Activated naive CD4-positive, alpha-beta T cell (primary cell): ENCODE measurements around the gene TAOK3.
"Not testable (repeated sequence)": the region's sequence is repeated elsewhere in the genome, so short reads cannot be mapped to it uniquely, and the experiment has no call there.

Experiments used
- DNase-seq, 4 experiments: peaks; one replicate each; lab custom pipeline; 2025; lab: John Stamatoyannopoulos, UW

TAOK3 gene

GRCh38 chr12:118337194-118337838 is 35.4 kb downstream of the TAOK3 start:
- no peak for DNase-seq

- DNase-seq: no peak
Measured at GRCh38 chr12:118336123-118336522, 36.6 kb downstream of the TAOK3 start.

GRCh38 chr12:118334939-118335567 is 37.7 kb downstream of the TAOK3 start:
- DNase-seq: no peak

- DNase-seq: no peak
Measured at GRCh38 chr12:118334241-118334640, 38.5 kb downstream of the TAOK3 start.

GRCh38 chr12:118332511-118332910 is 40.2 kb downstream of the TAOK3 start:
- no peak for DNase-seq

GRCh38 chr12:118330421-118331018 is 42.2 kb downstream of the TAOK3 start:
- no peak for DNase-seq

- DNase-seq: no peak
Measured at GRCh38 chr12:118328486-118329330, 44.0 kb downstream of the TAOK3 start.

GRCh38 chr12:118327391-118327790 is 45.3 kb downstream of the TAOK3 start:
- no peak for DNase-seq

- no peak for DNase-seq
Measured at GRCh38 chr12:118326991-118327390, 45.7 kb downstream of the TAOK3 start.

- DNase-seq: no peak
Measured at GRCh38 chr12:118325081-118325480, 47.6 kb downstream of the TAOK3 start.

GRCh38 chr12:118319627-118320026 is 53.1 kb downstream of the TAOK3 start:
- no peak for DNase-seq

GRCh38 chr12:118318744-118319143 is 54.0 kb downstream of the TAOK3 start:
- no peak for DNase-seq

GRCh38 chr12:118317729-118318128 is 55.0 kb downstream of the TAOK3 start:
- no peak for DNase-seq

- no peak for DNase-seq
Measured at GRCh38 chr12:118315821-118316220, 56.9 kb downstream of the TAOK3 start.

GRCh38 chr12:118312578-118312977 is 60.1 kb downstream of the TAOK3 start:
- DNase-seq: no peak

GRCh38 chr12:118311666-118312065 is 61.0 kb downstream of the TAOK3 start:
- no peak for DNase-seq

GRCh38 chr12:118310320-118310719 is 62.4 kb downstream of the TAOK3 start:
- DNase-seq: no peak

GRCh38 chr12:118308006-118308405 is 64.7 kb downstream of the TAOK3 start:
- not testable (repeated sequence) for DNase-seq

- DNase-seq: no peak
Measured at GRCh38 chr12:118307069-118307954, 65.4 kb downstream of the TAOK3 start.

- DNase-seq: no peak
Measured at GRCh38 chr12:118304093-118304492, 68.6 kb downstream of the TAOK3 start.

- no peak for DNase-seq
Measured at GRCh38 chr12:118302053-118302452, 70.7 kb downstream of the TAOK3 start.
